Activated CD4-positive, alpha-beta memory T cell treated with anti-CD3 and anti-CD28 coated beads, Interleukin-2, amount 10 ng/mL, durations not matched to agents 7 days and 5 days (primary cell): ENCODE measurements around the gene CLDN5. TPM values are rescaled to one million over a fixed set of nuclear protein-coding genes. Genes with fewer than 3 reads are reported as not detected.

Source experiments
- CTCF ChIA-PET: fragments of 350-600 bp; sonication (Branson Sonifier 250); formaldehyde crosslinking; loops from one replicate; lab custom pipeline; 2021; ENCODE audit warnings: antibody characterized with exemption, inconsistent platforms; lab: Charles Lee
- POLR2A ChIA-PET: fragments of 350-600 bp; sonication (Branson Sonifier 250); formaldehyde crosslinking; loops from one replicate; lab custom pipeline; 2021; ENCODE audit warnings: antibody characterized with exemption; lab: Charles Lee
- DNase-seq: peaks from one replicate; pipeline ENCODE4 v3.0.0-alpha.2; 2020
- H3K27ac Mint-ChIP-seq: one replicate; pipeline ENCODE4 v1.8.0; 2021; ENCODE audit warnings: mild to moderate bottlenecking, mixed read lengths
- H3K27me3 Mint-ChIP-seq: one replicate; pipeline ENCODE4 v1.8.0; 2021; ENCODE audit warnings: mixed read lengths
- H3K36me3 Mint-ChIP-seq: one replicate; pipeline ENCODE4 v1.8.0; 2021; ENCODE audit warnings: low read depth, mixed read lengths
- H3K4me1 Mint-ChIP-seq: one replicate; pipeline ENCODE4 v1.8.0; 2021; ENCODE audit warnings: mixed read lengths
- H3K4me3 Mint-ChIP-seq: one replicate; pipeline ENCODE4 v1.8.0; 2021; ENCODE audit warnings: mild to moderate bottlenecking, mixed read lengths
- H3K9me3 Mint-ChIP-seq: one replicate; pipeline ENCODE4 v1.8.0; 2021; ENCODE audit warnings: mixed read lengths
- total RNA-seq, 2 experiments: library from RNA; stranded (reverse); gene quantifications; one replicate each; pipeline ENCODE4 v1.2.3, GENCODE V29; 2021

Gene CLDN5
- total RNA-seq, 2 experiments from 2014 or later = 0.38 TPM; not detected in 1

GRCh38 chr22:19516378-19517170 is 7.6 kb downstream of the CLDN5 start:
- ChIA-PET CTCF (interaction anchor here (0.6 kb wide), 1 partner anchor 110 kb away, joined by 3 read pairs; no protein-coding TSS in a partner anchor), POLR2A (no interaction called here)
- Mint-ChIP-seq H3K27ac (no peak overlapping the region), H3K4me3 (no peak overlapping the region), H3K36me3 (peaks cover 47% of the 10 kb centered on the region), H3K4me1 (no peaks in the 10 kb centered on the region), H3K27me3 (no peaks in the 10 kb centered on the region), H3K9me3 (no peaks in the 10 kb centered on the region)
- DNase-seq = no peak

GRCh38 chr22:19515654-19516377 is 8.4 kb downstream of the CLDN5 start:
- no peaks in the 10 kb centered on the region for H3K9me3 Mint-ChIP-seq
- POLR2A ChIA-PET = interaction anchor here (1.2 kb wide), 1 partner anchor 8 kb away, joined by 4 read pairs; no protein-coding TSS in a partner anchor
- H3K4me3 Mint-ChIP-seq = no peak overlapping the region
- no peak for DNase-seq
- H3K36me3 Mint-ChIP-seq = peaks cover 53% of the 10 kb centered on the region
- H3K27me3 Mint-ChIP-seq = no peaks in the 10 kb centered on the region
- CTCF ChIA-PET = no interaction called here
- no peaks in the 10 kb centered on the region for H3K4me1 Mint-ChIP-seq
- H3K27ac Mint-ChIP-seq = no peak overlapping the region

GRCh38 chr22:19514831-19515565 is 9.2 kb downstream of the CLDN5 start:
- Mint-ChIP-seq H3K4me3 (no peak overlapping the region), H3K4me1 (no peaks in the 10 kb centered on the region), H3K36me3 (peaks cover 50% of the 10 kb centered on the region), H3K9me3 (no peaks in the 10 kb centered on the region), H3K27ac (no peak overlapping the region), H3K27me3 (no peaks in the 10 kb centered on the region)
- ChIA-PET POLR2A (interaction anchor here (1.2 kb wide), 1 partner anchor 8 kb away, joined by 4 read pairs; no protein-coding TSS in a partner anchor), CTCF (no interaction called here)
- no peak for DNase-seq

- Mint-ChIP-seq H3K27me3 (no peaks in the 10 kb centered on the region), H3K27ac (no peak overlapping the region), H3K9me3 (no peaks in the 10 kb centered on the region), H3K4me1 (no peaks in the 10 kb centered on the region), H3K4me3 (no peak overlapping the region), H3K36me3 (peaks cover 52% of the 10 kb centered on the region)
- POLR2A ChIA-PET = no interaction called here
- no peak for DNase-seq
- CTCF ChIA-PET = no interaction called here
Measured at GRCh38 chr22:19513823-19514222, 10.4 kb downstream of the CLDN5 start.

GRCh38 chr22:19510919-19511341 is 13.3 kb downstream of the CLDN5 start:
- Mint-ChIP-seq H3K9me3 (no peaks in the 10 kb centered on the region), H3K4me1 (peaks cover 5% of the 10 kb centered on the region), H3K27me3 (no peaks in the 10 kb centered on the region), H3K27ac (no peak overlapping the region), H3K36me3 (peaks cover 54% of the 10 kb centered on the region), H3K4me3 (no peak overlapping the region)
- DNase-seq = no peak
- CTCF ChIA-PET = no interaction called here
- POLR2A ChIA-PET = no interaction called here

- DNase-seq = no peak
- H3K27me3 Mint-ChIP-seq = no peaks in the 10 kb centered on the region
- CTCF ChIA-PET = interaction anchor here (1.1 kb wide), 1 partner anchor 120 kb away, joined by 5 read pairs; no protein-coding TSS in a partner anchor
Measured at GRCh38 chr22:19509923-19510322, 14.3 kb downstream of the CLDN5 start.

GRCh38 chr22:19509191-19509590 is 15.0 kb downstream of the CLDN5 start:
- H3K27ac Mint-ChIP-seq = no peak overlapping the region
- POLR2A ChIA-PET = interaction anchor here (0.8 kb wide), 1 partner anchor 62 kb away, joined by 3 read pairs; no protein-coding TSS in a partner anchor
- peaks cover 23% of the 10 kb centered on the region for H3K4me1 Mint-ChIP-seq
- DNase-seq = no peak
- H3K9me3 Mint-ChIP-seq = no peaks in the 10 kb centered on the region
- H3K4me3 Mint-ChIP-seq = no peak overlapping the region
- no peaks in the 10 kb centered on the region for H3K27me3 Mint-ChIP-seq
- CTCF ChIA-PET = interaction anchor here (1.1 kb wide), 1 partner anchor 121 kb away, joined by 5 read pairs; no protein-coding TSS in a partner anchor
- peaks cover 52% of the 10 kb centered on the region for H3K36me3 Mint-ChIP-seq

More at GRCh38 chr22:19509923-19510322, 14.3 kb downstream of the CLDN5 start:
- POLR2A ChIA-PET = interaction anchor here (0.8 kb wide), 1 partner anchor 63 kb away, joined by 3 read pairs; no protein-coding TSS in a partner anchor
- Mint-ChIP-seq H3K27ac (no peak overlapping the region), H3K4me3 (no peak overlapping the region), H3K4me1 (peaks cover 15% of the 10 kb centered on the region), H3K9me3 (no peaks in the 10 kb centered on the region), H3K36me3 (peaks cover 52% of the 10 kb centered on the region)

- Mint-ChIP-seq H3K27me3 (no peaks in the 10 kb centered on the region), H3K9me3 (no peaks in the 10 kb centered on the region), H3K4me3 (no peak overlapping the region), H3K4me1 (peaks cover 25% of the 10 kb centered on the region), H3K36me3 (peaks cover 50% of the 10 kb centered on the region), H3K27ac (no peak overlapping the region)
- DNase-seq = no peak
- ChIA-PET POLR2A (no interaction called here), CTCF (no interaction called here)
Measured at GRCh38 chr22:19508024-19508776, 16.0 kb downstream of the CLDN5 start.

GRCh38 chr22:19507534-19507861 is 16.7 kb downstream of the CLDN5 start:
- POLR2A ChIA-PET = no interaction called here

GRCh38 chr22:19506212-19506611 is 18.0 kb downstream of the CLDN5 start:
- Mint-ChIP-seq H3K27me3 (no peaks in the 10 kb centered on the region), H3K9me3 (no peaks in the 10 kb centered on the region), H3K36me3 (peaks cover 32% of the 10 kb centered on the region), H3K4me3 (no peak overlapping the region), H3K4me1 (peaks cover 25% of the 10 kb centered on the region), H3K27ac (peak overlapping the region; percentile 83)
- ChIA-PET POLR2A (no interaction called here), CTCF (no interaction called here)
- no peak for DNase-seq

More at GRCh38 chr22:19507534-19507861, 16.7 kb downstream of the CLDN5 start:
- Mint-ChIP-seq H3K4me1 (peaks cover 25% of the 10 kb centered on the region), H3K27me3 (no peaks in the 10 kb centered on the region), H3K36me3 (peaks cover 44% of the 10 kb centered on the region), H3K27ac (no peak overlapping the region), H3K9me3 (no peaks in the 10 kb centered on the region), H3K4me3 (no peak overlapping the region)
- no peak for DNase-seq
- CTCF ChIA-PET = no interaction called here

GRCh38 chr22:19505735-19506126 is 18.5 kb downstream of the CLDN5 start:
- Mint-ChIP-seq H3K27me3 (no peaks in the 10 kb centered on the region), H3K27ac (peak overlapping the region; percentile 83), H3K36me3 (peaks cover 28% of the 10 kb centered on the region), H3K4me3 (no peak overlapping the region), H3K9me3 (no peaks in the 10 kb centered on the region), H3K4me1 (peaks cover 25% of the 10 kb centered on the region)
- ChIA-PET POLR2A (interaction anchor here (0.9 kb wide), 1 partner anchor 18 kb away, joined by 3 read pairs; the partner anchor contains the start of gene CLDN5), CTCF (no interaction called here)
- no peak for DNase-seq
